ENCODE results near the gene FDX2.

Gene FDX2

GRCh38 chr19:10289836-10290356 is 25.9 kb downstream of the FDX2 start, which contains the start of gene ICAM5:
TSS of gene ICAM5 (plus strand) at chr19:10289952. CDS start at chr19:10290044, 92 bp downstream.
- peak within 1 kb of the TSS; percentile 32 for H3K4me3 ChIP-seq (ENCODE audit: low read depth, low read length)
- peaks cover 9% of the 10 kb centered on the region for H3K36me3 ChIP-seq (replicated peaks)
- H3K27ac ChIP-seq, result no peak within 1 kb of the TSS
- in situ Hi-C loops (cut with HindIII; ENCODE audit: low pct_ligation_motif_present, low sequenced_read_pairs), result no loop called here
- peaks cover 47% of the 10 kb centered on the region for H3K27me3 ChIP-seq (replicated peaks)
- no peak for DNase-seq
- no peak for TF ChIP-seq CTCF (IDR thresholded peaks at IDR 0.05; ENCODE audit: low read depth, low read length, missing control alignments)

GRCh38 chr19:10289167-10289835 is 26.5 kb downstream of the FDX2 start:
- in situ Hi-C loops (cut with HindIII; ENCODE audit: low pct_ligation_motif_present, low sequenced_read_pairs), result no loop called here
- H3K27me3 ChIP-seq (replicated peaks), result peaks cover 41% of the 10 kb centered on the region
- H3K27ac ChIP-seq, result no peak overlapping the region

GRCh38 chr19:10288662-10289166 is 27.1 kb downstream of the FDX2 start:
- no peak for DNase-seq
- Histone ChIP-seq H3K27ac (no peak overlapping the region), H3K36me3 (replicated peaks) (peaks cover 13% of the 10 kb centered on the region), H3K27me3 (replicated peaks) (peaks cover 37% of the 10 kb centered on the region), H3K4me3 (ENCODE audit: low read depth, low read length) (peak overlapping the region; percentile 32)
- in situ Hi-C loops (cut with HindIII; ENCODE audit: low pct_ligation_motif_present, low sequenced_read_pairs), result no loop called here
- TF ChIP-seq CTCF (IDR thresholded peaks at IDR 0.05; ENCODE audit: low read depth, low read length, missing control alignments), result no peak

More at GRCh38 chr19:10289167-10289835, 26.5 kb downstream of the FDX2 start:
- Histone ChIP-seq H3K4me3 (ENCODE audit: low read depth, low read length) (peak overlapping the region; percentile 32), H3K36me3 (replicated peaks) (peaks cover 13% of the 10 kb centered on the region)
- no peak for DNase-seq
- no peak for TF ChIP-seq CTCF (IDR thresholded peaks at IDR 0.05; ENCODE audit: low read depth, low read length, missing control alignments)

- no peak for TF ChIP-seq CTCF (IDR thresholded peaks at IDR 0.05; ENCODE audit: low read depth, low read length, missing control alignments)
- no peak within 1 kb of the TSS for H3K4me3 ChIP-seq (ENCODE audit: low read depth, low read length)
- H3K27ac ChIP-seq, result no peak within 1 kb of the TSS
- peaks cover 22% of the 10 kb centered on the region for H3K27me3 ChIP-seq (replicated peaks)
- in situ Hi-C loops (cut with HindIII; ENCODE audit: low pct_ligation_motif_present, low sequenced_read_pairs), result no loop called here
- H3K36me3 ChIP-seq (replicated peaks), result peaks cover 13% of the 10 kb centered on the region
- DNase-seq, result no peak
Observed at GRCh38 chr19:10286803-10287737, 28.7 kb downstream of the FDX2 start, which contains the start of gene ICAM4. TSS of gene ICAM4 (plus strand) at chr19:10286955. CDS start at chr19:10287013, 58 bp downstream.

- Histone ChIP-seq H3K27ac (no peak overlapping the region), H3K36me3 (replicated peaks) (peaks cover 13% of the 10 kb centered on the region), H3K4me3 (ENCODE audit: low read depth, low read length) (no peak overlapping the region), H3K27me3 (replicated peaks) (peaks cover 6% of the 10 kb centered on the region)
- in situ Hi-C loops (cut with HindIII; ENCODE audit: low pct_ligation_motif_present, low sequenced_read_pairs), result no loop called here
- no peak for TF ChIP-seq CTCF (IDR thresholded peaks at IDR 0.05; ENCODE audit: low read depth, low read length, missing control alignments)
- DNase-seq, result no peak
Observed at GRCh38 chr19:10285393-10285792, 30.4 kb downstream of the FDX2 start.
